ENCODE results near the gene SMOC1.

DNA sequence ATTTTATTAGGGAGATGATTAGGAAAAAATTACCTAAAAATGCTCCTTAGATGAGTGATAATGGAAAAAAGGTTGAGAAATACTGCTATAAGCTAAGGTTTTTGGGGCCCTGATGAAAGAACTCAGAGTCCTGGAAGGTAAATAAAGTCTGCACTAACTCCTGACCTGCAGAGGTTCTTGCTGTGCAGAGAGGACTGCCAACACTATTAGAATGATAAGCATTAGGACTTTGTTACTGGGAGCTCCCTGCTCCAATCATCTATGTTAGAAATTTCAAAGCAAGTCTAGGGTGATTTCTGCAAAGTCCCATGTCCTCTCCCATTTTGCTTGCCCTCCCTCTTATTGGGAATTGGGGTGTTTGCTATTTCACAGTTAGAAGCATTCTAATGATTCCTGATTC, 112.2 kb downstream of the SMOC1 start:
- TF ChIP-seq, protein P1, sequence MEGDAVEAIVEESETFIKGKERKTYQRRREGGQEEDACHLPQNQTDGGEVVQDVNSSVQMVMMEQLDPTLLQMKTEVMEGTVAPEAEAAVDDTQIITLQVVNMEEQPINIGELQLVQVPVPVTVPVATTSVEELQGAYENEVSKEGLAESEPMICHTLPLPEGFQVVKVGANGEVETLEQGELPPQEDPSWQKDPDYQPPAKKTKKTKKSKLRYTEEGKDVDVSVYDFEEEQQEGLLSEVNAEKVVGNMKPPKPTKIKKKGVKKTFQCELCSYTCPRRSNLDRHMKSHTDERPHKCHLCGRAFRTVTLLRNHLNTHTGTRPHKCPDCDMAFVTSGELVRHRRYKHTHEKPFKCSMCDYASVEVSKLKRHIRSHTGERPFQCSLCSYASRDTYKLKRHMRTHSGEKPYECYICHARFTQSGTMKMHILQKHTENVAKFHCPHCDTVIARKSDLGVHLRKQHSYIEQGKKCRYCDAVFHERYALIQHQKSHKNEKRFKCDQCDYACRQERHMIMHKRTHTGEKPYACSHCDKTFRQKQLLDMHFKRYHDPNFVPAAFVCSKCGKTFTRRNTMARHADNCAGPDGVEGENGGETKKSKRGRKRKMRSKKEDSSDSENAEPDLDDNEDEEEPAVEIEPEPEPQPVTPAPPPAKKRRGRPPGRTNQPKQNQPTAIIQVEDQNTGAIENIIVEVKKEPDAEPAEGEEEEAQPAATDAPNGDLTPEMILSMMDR (conservative IDR thresholded peaks at IDR 0.05) = no peak
- TF ChIP-seq EZH2 (IDR thresholded peaks at IDR 0.05; ENCODE audit: low read depth) = no peak
